GM12878 (cell line): Measurements from ENCODE around the gene ARAP1. TPM values are rescaled to one million over a fixed set of nuclear protein-coding genes. Genes with fewer than 3 reads are reported as not detected.

ENCODE experiments used
- ATAC-seq: fragments of 200-7000 bp; cut with Tn5 transposase; 3 replicates; pipeline ENCODE4 v1.9.1; 2020; ENCODE audit warnings: mild to moderate bottlenecking, moderate library complexity
- BruUV-seq: library from RNA; stranded (reverse); fragments of 400-500 nt; replicated peaks from 2 replicates; lab custom pipeline; 2021; lab: Mats Ljungman, UMichigan
- CTCF ChIA-PET: fragments of 300-600 bp; sonication (Branson Sonifier 250); formaldehyde crosslinking; extraction: SDS; loops from one replicate; lab custom pipeline; 2021; ENCODE audit warnings: inconsistent platforms; lab: Yijun Ruan, JAX
- POLR2A ChIA-PET: fragments of 350-600 bp; formaldehyde crosslinking; extraction: SDS; loops from one replicate; lab custom pipeline; 2021; ENCODE audit warnings: inconsistent platforms; lab: Charles Lee
- RAD21 ChIA-PET: fragments of 300-600 bp; sonication (Branson Sonifier 250); formaldehyde crosslinking; loops from one replicate; lab custom pipeline; 2023; ENCODE audit warnings: antibody characterized with exemption; ENCODE audit not compliant: unreplicated experiment; lab: Charles Lee
- SMC1A ChIA-PET: fragments of 300-600 bp; sonication (Branson Sonifier 250); formaldehyde crosslinking; loops from one replicate; lab custom pipeline; 2023; ENCODE audit not compliant: unreplicated experiment, uncharacterized antibody; lab: Charles Lee
- DNase-seq: peaks from one replicate; pipeline ENCODE4 v3.0.0-alpha.2; 2011; ENCODE audit warnings: low read depth, low spot score
- FAIRE-seq: peaks from 3 replicates; lab custom pipeline; 2011; peaks lifted over from hg19 to GRCh38; lab: Jason Lieb, UNC
- H2AFZ ChIP-seq: 2 replicates; pipeline ENCODE4 v1.6.0; 2011; ENCODE audit warnings: low read depth, low read length, control low read depth; ENCODE audit not compliant: control insufficient read depth
- H3K27ac ChIP-seq: 2 replicates; pipeline ENCODE4 v1.5.1; 2011; ENCODE audit warnings: control low read depth; ENCODE audit not compliant: control insufficient read depth, insufficient read depth
- H3K27me3 ChIP-seq, 2 experiments: replicated peaks in 1 of 2; 2 replicates each; pipeline versions ENCODE4 v1.6.0 to v1.6.1; 2011; ENCODE audit warnings: low read length in 1 of 2; ENCODE audit not compliant: control insufficient read depth in 2 of 2, insufficient read depth in 2 of 2
- H3K36me3 ChIP-seq, 2 experiments: 2 replicates each; pipeline ENCODE4 v1.5.1; 2011; ENCODE audit warnings: low read length in 1 of 2; ENCODE audit not compliant: control insufficient read depth in 2 of 2, insufficient read depth in 2 of 2
- H3K4me1 ChIP-seq: 2 replicates; pipeline ENCODE4 v1.6.1; 2011; ENCODE audit warnings: mild to moderate bottlenecking, low read length, moderate library complexity, mixed read lengths; ENCODE audit not compliant: control insufficient read depth, insufficient read depth
- H3K4me2 ChIP-seq: 2 replicates; pipeline ENCODE4 v1.6.0; 2011; ENCODE audit warnings: control low read depth; ENCODE audit not compliant: control insufficient read depth, insufficient read depth
- H3K4me3 ChIP-seq: fragments of 200-600 bp; sonication (generic); 2 replicates; pipeline ENCODE4 v1.5.1; 2016
- H3K79me2 ChIP-seq: 2 replicates; pipeline ENCODE4 v1.6.0; 2011; ENCODE audit warnings: low read length; ENCODE audit not compliant: control insufficient read depth, insufficient read depth
- H3K9ac ChIP-seq: 2 replicates; pipeline ENCODE4 v1.8.0; 2011; ENCODE audit warnings: low read length, control low read depth, mixed read lengths; ENCODE audit not compliant: control insufficient read depth, insufficient read depth
- H3K9me3 ChIP-seq: replicated peaks from 3 replicates; pipeline ENCODE4 v1.5.1; 2011; ENCODE audit warnings: mild to moderate bottlenecking, low read length; ENCODE audit not compliant: control insufficient read depth, insufficient read depth
- H4K20me1 ChIP-seq: 2 replicates; pipeline ENCODE4 v1.6.0; 2011; ENCODE audit not compliant: control insufficient read depth, insufficient read depth
- BCL11A ChIP-seq: IDR thresholded peaks from 2 replicates; pipeline ENCODE4 v1.6.1; 2011; ENCODE audit warnings: low read depth, low read length
- CHD1 ChIP-seq: IDR thresholded peaks from 2 replicates; pipeline ENCODE4 v1.6.1; 2012; ENCODE audit warnings: low read depth, low read length, improper control_type of control experiment
- E2F4 ChIP-seq: IDR thresholded peaks from 2 replicates; pipeline ENCODE4 v1.6.1; 2012; ENCODE audit warnings: low read depth, low read length, improper control_type of control experiment
- HCFC1 ChIP-seq: fragments of 150-350 bp; IDR thresholded peaks from 2 replicates; pipeline ENCODE4 v1.6.1; 2014; ENCODE audit warnings: low read length
- MEF2B ChIP-seq: fragments of 450-650 bp; IDR thresholded peaks from 2 replicates; pipeline ENCODE4 v1.6.1; 2018; ENCODE audit warnings: mild to moderate bottlenecking, moderate library complexity; ENCODE audit not compliant: partially characterized antibody, poor library complexity, severe bottlenecking
- MXI1 ChIP-seq: fragments of 150-350 bp; IDR thresholded peaks from 2 replicates; pipeline ENCODE4 v1.6.1; 2011; ENCODE audit warnings: low read depth, mild to moderate bottlenecking, inconsistent platforms, low read length, improper control_type of control experiment
- REST ChIP-seq: IDR thresholded peaks from 2 replicates; pipeline ENCODE4 v1.6.1; 2012; ENCODE audit warnings: mild to moderate bottlenecking, low read depth, low read length
- SKIL ChIP-seq: fragments of 450-650 bp; IDR thresholded peaks from 2 replicates; pipeline ENCODE4 v1.6.1; 2017; ENCODE audit warnings: mild to moderate bottlenecking, low read depth, inconsistent platforms; ENCODE audit not compliant: poor library complexity, severe bottlenecking
- SREBF1 ChIP-seq: IDR thresholded peaks from 2 replicates; pipeline ENCODE4 v1.6.1; 2012; ENCODE audit warnings: mild to moderate bottlenecking, low read length
- STAT1 ChIP-seq: fragments of 450-650 bp; conservative IDR thresholded peaks from 2 replicates; pipeline ENCODE4 v1.6.1; 2014; ENCODE audit warnings: antibody characterized with exemption, mild to moderate bottlenecking
- TCF3 ChIP-seq: IDR thresholded peaks from 2 replicates; pipeline ENCODE4 v1.6.1; 2012; ENCODE audit warnings: low read depth, mild to moderate bottlenecking, low read length, borderline replicate concordance; ENCODE audit not compliant: insufficient read depth
- TCF7 ChIP-seq: IDR thresholded peaks from 2 replicates; pipeline ENCODE4 v1.6.1; 2014; ENCODE audit warnings: antibody characterized with exemption, borderline replicate concordance
- ZNF24 ChIP-seq: fragments of 450-650 bp; IDR thresholded peaks from 2 replicates; pipeline ENCODE4 v1.6.1; 2017; ENCODE audit warnings: antibody characterized with exemption, mild to moderate bottlenecking
- WGBS: methylation state at CpG from one replicate; pipeline ENCODE4 v1.1.6; 2016; ENCODE audit warnings: low lambda C conversion rate; ENCODE audit not compliant: insufficient replicate concordance, insufficient coverage; ENCODE audit errors: missing lambda C conversion rate; 5-methylcytosine and 5-hydroxymethylcytosine counted together
- in situ Hi-C: fragments of 300-500 bp; cut with MboI; formaldehyde crosslinking; loops from 9 replicates; pipeline ENCODE4 v1.14.3; 2018; ENCODE audit warnings: mixed read lengths
- intact Hi-C: fragments of 100-400 bp; cut with micrococcal nuclease; formaldehyde crosslinking; loops from one replicate; pipeline ENCODE4 v1.14.2; 2022; ENCODE audit not compliant: unreplicated experiment
- polyA plus RNA-seq, 11 experiments: library from polyadenylated mRNA; depleted of rRNA in 4 of 11; unstranded in 6 of 11; stranded (reverse) in 5 of 11; fragments of >200 nt; fragmentation: Nextera tagmentation in 4 of 11; fragmentation: Illumina TruSeq in 1 of 11; extraction: Ambion mirVana in 4 of 11; extraction: Trizol in 1 of 11; gene quantifications; 1 replicate in 1 of 11; 2 replicates in 10 of 11; pipeline versions ENCODE4 v1.2.1 to v1.2.3, GENCODE V29; 2011 to 2016; ENCODE audit warnings: inconsistent platforms in 2 of 11, missing spikeins in 2 of 11, low read depth in 1 of 11
- total RNA-seq, 4 experiments: library from RNA; depleted of rRNA in 3 of 4; stranded (reverse); fragments of >200 nt in 3 of 4; fragmentation: Illumina TruSeq in 1 of 4; extraction: Trizol in 1 of 4; gene quantifications; 2 replicates each; pipeline versions ENCODE4 v1.2.1 to v1.2.3, GENCODE V29; 2013 to 2021
- TF ChIP-seq, protein P1 (sequence below): fragments of 150-350 bp; IDR thresholded peaks from 2 replicates; pipeline ENCODE4 v1.6.1; 2016; ENCODE audit warnings: low read depth, low read length

ARAP1 gene
- total and polyA plus RNA-seq, 10 of the 15 experiments (the other 5 are each of a cell fraction or from before 2014, with no cell fraction given), result 0.55 to 102 (median 51.0) TPM

DNA sequence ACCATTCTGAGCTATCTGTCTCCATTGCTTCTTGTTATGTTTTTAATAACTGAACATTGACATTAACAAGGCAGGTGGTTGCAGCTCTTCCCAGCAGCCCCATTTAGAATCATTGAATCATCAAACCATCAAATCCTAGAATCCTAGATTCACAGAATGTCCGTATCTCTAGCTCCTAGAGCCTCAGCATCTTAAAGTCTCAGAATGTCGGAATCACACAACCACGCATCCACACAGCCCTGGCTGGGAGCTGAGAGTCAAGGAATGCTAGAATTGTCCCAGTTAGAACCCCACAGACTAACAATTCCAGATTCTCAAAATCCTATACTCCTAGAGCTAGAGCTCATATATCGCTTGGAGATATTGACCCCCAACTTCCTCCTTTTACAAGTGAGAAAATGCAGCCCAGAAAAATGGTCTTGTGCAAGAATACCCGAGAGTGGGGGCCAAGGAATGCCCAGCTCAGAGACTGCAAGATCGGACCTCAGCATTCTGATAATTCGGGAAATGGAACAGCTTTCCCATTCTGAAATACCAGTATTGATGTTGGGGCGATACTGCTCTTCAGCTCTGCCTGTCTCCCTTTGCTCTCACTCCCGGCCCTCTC is 116.8 kb downstream of the ARAP1 start:
- no peak for DNase-seq
- no TSS peak for BruUV-seq
- ATAC-seq, result no peak
- Histone ChIP-seq H3K9ac (no peak overlapping the region), H3K9me3 (no peaks in the 10 kb centered on the region), H2AFZ (no peak overlapping the region), H4K20me1 (no peaks in the 10 kb centered on the region), H3K27me3 (peaks cover 2 to 3% of the 10 kb centered on the region in 2 experiments; a peak in 3 of 4 replicates), H3K27ac (no peak overlapping the region), H3K4me3 (no peak overlapping the region), H3K4me2 (no peak overlapping the region), H3K4me1 (no peaks in the 10 kb centered on the region), H3K79me2 (no peaks in the 10 kb centered on the region), H3K36me3 (no peaks in the 10 kb centered on the region)
- WGBS, result 39% methylated on average over 9 of the region's 9 CpGs
- intact Hi-C loops (no loop called here), in situ Hi-C loops (no loop called here)
- CTCF ChIA-PET, result interaction anchor here (0.8 to 1.7 kb wide), 5 partner anchors 24 to 164 kb away, joined by 3 to 11 read pairs (median 4); no protein-coding TSS in a partner anchor
- SMC1A ChIA-PET, result interaction anchor here (0.8 kb wide), 1 partner anchor 32 kb away, joined by 3 read pairs; no protein-coding TSS in a partner anchor
- POLR2A ChIA-PET, result no interaction called here
- no peak for FAIRE-seq
- RAD21 ChIA-PET, result no interaction called here
- no peak for TF ChIP-seq MEF2B
- no peak for TF ChIP-seq MXI1
- no peak for TF ChIP-seq BCL11A
- no peak for TF ChIP-seq HCFC1
- TF ChIP-seq TCF7, result no peak
- TF ChIP-seq CHD1, result no peak
- no peak for TF ChIP-seq E2F4
- no peak for TF ChIP-seq REST
- TF ChIP-seq ZNF24, result no peak
- no peak for TF ChIP-seq TCF3
- TF ChIP-seq STAT1, result no peak
- no peak for TF ChIP-seq SREBF1
- no peak for TF ChIP-seq SKIL
- TF ChIP-seq, protein P1, sequence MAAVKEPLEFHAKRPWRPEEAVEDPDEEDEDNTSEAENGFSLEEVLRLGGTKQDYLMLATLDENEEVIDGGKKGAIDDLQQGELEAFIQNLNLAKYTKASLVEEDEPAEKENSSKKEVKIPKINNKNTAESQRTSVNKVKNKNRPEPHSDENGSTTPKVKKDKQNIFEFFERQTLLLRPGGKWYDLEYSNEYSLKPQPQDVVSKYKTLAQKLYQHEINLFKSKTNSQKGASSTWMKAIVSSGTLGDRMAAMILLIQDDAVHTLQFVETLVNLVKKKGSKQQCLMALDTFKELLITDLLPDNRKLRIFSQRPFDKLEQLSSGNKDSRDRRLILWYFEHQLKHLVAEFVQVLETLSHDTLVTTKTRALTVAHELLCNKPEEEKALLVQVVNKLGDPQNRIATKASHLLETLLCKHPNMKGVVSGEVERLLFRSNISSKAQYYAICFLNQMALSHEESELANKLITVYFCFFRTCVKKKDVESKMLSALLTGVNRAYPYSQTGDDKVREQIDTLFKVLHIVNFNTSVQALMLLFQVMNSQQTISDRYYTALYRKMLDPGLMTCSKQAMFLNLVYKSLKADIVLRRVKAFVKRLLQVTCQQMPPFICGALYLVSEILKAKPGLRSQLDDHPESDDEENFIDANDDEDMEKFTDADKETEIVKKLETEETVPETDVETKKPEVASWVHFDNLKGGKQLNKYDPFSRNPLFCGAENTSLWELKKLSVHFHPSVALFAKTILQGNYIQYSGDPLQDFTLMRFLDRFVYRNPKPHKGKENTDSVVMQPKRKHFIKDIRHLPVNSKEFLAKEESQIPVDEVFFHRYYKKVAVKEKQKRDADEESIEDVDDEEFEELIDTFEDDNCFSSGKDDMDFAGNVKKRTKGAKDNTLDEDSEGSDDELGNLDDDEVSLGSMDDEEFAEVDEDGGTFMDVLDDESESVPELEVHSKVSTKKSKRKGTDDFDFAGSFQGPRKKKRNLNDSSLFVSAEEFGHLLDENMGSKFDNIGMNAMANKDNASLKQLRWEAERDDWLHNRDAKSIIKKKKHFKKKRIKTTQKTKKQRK, result no peak
